ENCODE data around the gene SH3BP4.

The SH3BP4 gene

GRCh38 chr2:234966340-234966739 lies 14.5 kb downstream of the SH3BP4 start:
- no peaks in the 10 kb centered on the region for H3K36me3 ChIP-seq (ENCODE audit: control insufficient read depth, insufficient read depth, low read length)
- H3K4me3 ChIP-seq (ENCODE audit: insufficient read depth, low read depth, low read length, poor library complexity, severe bottlenecking): no peak overlapping the region
- no peaks in the 10 kb centered on the region for H3K4me1 ChIP-seq (ENCODE audit: control insufficient read depth, insufficient read depth, low read length, poor library complexity, severe bottlenecking)
- H3K27me3 ChIP-seq (replicated peaks; ENCODE audit: control insufficient read depth, insufficient read depth, low read length, poor library complexity, severe bottlenecking): no peaks in the 10 kb centered on the region
- H3K9me3 ChIP-seq (ENCODE audit: control insufficient read depth, low read length): no peaks in the 10 kb centered on the region
- H3K27ac ChIP-seq (ENCODE audit: insufficient read depth, low read length, poor library complexity, severe bottlenecking): no peak overlapping the region
- DNase-seq: no peak

- Histone ChIP-seq H3K27ac (ENCODE audit: insufficient read depth, low read length, poor library complexity, severe bottlenecking) (no peak overlapping the region), H3K9me3 (ENCODE audit: control insufficient read depth, low read length) (no peaks in the 10 kb centered on the region), H3K4me1 (ENCODE audit: control insufficient read depth, insufficient read depth, low read length, poor library complexity, severe bottlenecking) (no peaks in the 10 kb centered on the region), H3K36me3 (ENCODE audit: control insufficient read depth, insufficient read depth, low read length) (no peaks in the 10 kb centered on the region), H3K4me3 (ENCODE audit: insufficient read depth, low read depth, low read length, poor library complexity, severe bottlenecking) (no peak overlapping the region), H3K27me3 (replicated peaks; ENCODE audit: control insufficient read depth, insufficient read depth, low read length, poor library complexity, severe bottlenecking) (no peaks in the 10 kb centered on the region)
- DNase-seq: no peak
These were observed 15.5 kb downstream of the SH3BP4 start for GRCh38 chr2:234967201-234967869.

GRCh38 chr2:234967870-234968208 lies 16.0 kb downstream of the SH3BP4 start:
- no peak overlapping the region for H3K27ac ChIP-seq (ENCODE audit: insufficient read depth, low read length, poor library complexity, severe bottlenecking)
- H3K36me3 ChIP-seq (ENCODE audit: control insufficient read depth, insufficient read depth, low read length): no peaks in the 10 kb centered on the region
- no peaks in the 10 kb centered on the region for H3K9me3 ChIP-seq (ENCODE audit: control insufficient read depth, low read length)
- H3K27me3 ChIP-seq (replicated peaks; ENCODE audit: control insufficient read depth, insufficient read depth, low read length, poor library complexity, severe bottlenecking): no peaks in the 10 kb centered on the region
- H3K4me3 ChIP-seq (ENCODE audit: insufficient read depth, low read depth, low read length, poor library complexity, severe bottlenecking): no peak overlapping the region
- DNase-seq: no peak
- no peaks in the 10 kb centered on the region for H3K4me1 ChIP-seq (ENCODE audit: control insufficient read depth, insufficient read depth, low read length, poor library complexity, severe bottlenecking)

- Histone ChIP-seq H3K4me1 (ENCODE audit: control insufficient read depth, insufficient read depth, low read length, poor library complexity, severe bottlenecking) (no peaks in the 10 kb centered on the region), H3K4me3 (ENCODE audit: insufficient read depth, low read depth, low read length, poor library complexity, severe bottlenecking) (no peak overlapping the region), H3K36me3 (ENCODE audit: control insufficient read depth, insufficient read depth, low read length) (no peaks in the 10 kb centered on the region), H3K27me3 (replicated peaks; ENCODE audit: control insufficient read depth, insufficient read depth, low read length, poor library complexity, severe bottlenecking) (no peaks in the 10 kb centered on the region), H3K27ac (ENCODE audit: insufficient read depth, low read length, poor library complexity, severe bottlenecking) (no peak overlapping the region), H3K9me3 (ENCODE audit: control insufficient read depth, low read length) (no peaks in the 10 kb centered on the region)
- no peak for DNase-seq
These were observed 17.0 kb downstream of the SH3BP4 start for GRCh38 chr2:234968631-234969305.

- no peaks in the 10 kb centered on the region for H3K27me3 ChIP-seq (replicated peaks; ENCODE audit: control insufficient read depth, insufficient read depth, low read length, poor library complexity, severe bottlenecking)
- H3K4me1 ChIP-seq (ENCODE audit: control insufficient read depth, insufficient read depth, low read length, poor library complexity, severe bottlenecking): no peaks in the 10 kb centered on the region
- H3K36me3 ChIP-seq (ENCODE audit: control insufficient read depth, insufficient read depth, low read length): no peaks in the 10 kb centered on the region
- DNase-seq: no peak
- no peak overlapping the region for H3K27ac ChIP-seq (ENCODE audit: insufficient read depth, low read length, poor library complexity, severe bottlenecking)
- no peak overlapping the region for H3K4me3 ChIP-seq (ENCODE audit: insufficient read depth, low read depth, low read length, poor library complexity, severe bottlenecking)
- H3K9me3 ChIP-seq (ENCODE audit: control insufficient read depth, low read length): no peaks in the 10 kb centered on the region
These were observed 17.7 kb downstream of the SH3BP4 start for GRCh38 chr2:234969306-234970098.

GRCh38 chr2:234970099-234970440 lies 18.3 kb downstream of the SH3BP4 start:
- no peak overlapping the region for H3K27ac ChIP-seq (ENCODE audit: insufficient read depth, low read length, poor library complexity, severe bottlenecking)
- H3K9me3 ChIP-seq (ENCODE audit: control insufficient read depth, low read length): no peaks in the 10 kb centered on the region
- H3K4me1 ChIP-seq (ENCODE audit: control insufficient read depth, insufficient read depth, low read length, poor library complexity, severe bottlenecking): no peaks in the 10 kb centered on the region
- H3K36me3 ChIP-seq (ENCODE audit: control insufficient read depth, insufficient read depth, low read length): no peaks in the 10 kb centered on the region
- no peak overlapping the region for H3K4me3 ChIP-seq (ENCODE audit: insufficient read depth, low read depth, low read length, poor library complexity, severe bottlenecking)
- no peaks in the 10 kb centered on the region for H3K27me3 ChIP-seq (replicated peaks; ENCODE audit: control insufficient read depth, insufficient read depth, low read length, poor library complexity, severe bottlenecking)
- no peak for DNase-seq

GRCh38 chr2:234970477-234970882 lies 18.7 kb downstream of the SH3BP4 start:
- Histone ChIP-seq H3K4me1 (ENCODE audit: control insufficient read depth, insufficient read depth, low read length, poor library complexity, severe bottlenecking) (no peaks in the 10 kb centered on the region), H3K36me3 (ENCODE audit: control insufficient read depth, insufficient read depth, low read length) (no peaks in the 10 kb centered on the region), H3K27ac (ENCODE audit: insufficient read depth, low read length, poor library complexity, severe bottlenecking) (no peak overlapping the region), H3K27me3 (replicated peaks; ENCODE audit: control insufficient read depth, insufficient read depth, low read length, poor library complexity, severe bottlenecking) (no peaks in the 10 kb centered on the region), H3K9me3 (ENCODE audit: control insufficient read depth, low read length) (no peaks in the 10 kb centered on the region), H3K4me3 (ENCODE audit: insufficient read depth, low read depth, low read length, poor library complexity, severe bottlenecking) (no peak overlapping the region)
- DNase-seq: no peak

GRCh38 chr2:234971496-234971895 lies 19.7 kb downstream of the SH3BP4 start:
- H3K27me3 ChIP-seq (replicated peaks; ENCODE audit: control insufficient read depth, insufficient read depth, low read length, poor library complexity, severe bottlenecking): no peaks in the 10 kb centered on the region
- no peaks in the 10 kb centered on the region for H3K4me1 ChIP-seq (ENCODE audit: control insufficient read depth, insufficient read depth, low read length, poor library complexity, severe bottlenecking)
- no peak overlapping the region for H3K4me3 ChIP-seq (ENCODE audit: insufficient read depth, low read depth, low read length, poor library complexity, severe bottlenecking)
- DNase-seq: no peak
- no peaks in the 10 kb centered on the region for H3K9me3 ChIP-seq (ENCODE audit: control insufficient read depth, low read length)
- no peaks in the 10 kb centered on the region for H3K36me3 ChIP-seq (ENCODE audit: control insufficient read depth, insufficient read depth, low read length)
- no peak overlapping the region for H3K27ac ChIP-seq (ENCODE audit: insufficient read depth, low read length, poor library complexity, severe bottlenecking)

GRCh38 chr2:234973008-234973407 lies 21.2 kb downstream of the SH3BP4 start:
- Histone ChIP-seq H3K4me1 (ENCODE audit: control insufficient read depth, insufficient read depth, low read length, poor library complexity, severe bottlenecking) (no peaks in the 10 kb centered on the region), H3K9me3 (ENCODE audit: control insufficient read depth, low read length) (no peaks in the 10 kb centered on the region), H3K27ac (ENCODE audit: insufficient read depth, low read length, poor library complexity, severe bottlenecking) (no peak overlapping the region), H3K36me3 (ENCODE audit: control insufficient read depth, insufficient read depth, low read length) (no peaks in the 10 kb centered on the region), H3K27me3 (replicated peaks; ENCODE audit: control insufficient read depth, insufficient read depth, low read length, poor library complexity, severe bottlenecking) (no peaks in the 10 kb centered on the region), H3K4me3 (ENCODE audit: insufficient read depth, low read depth, low read length, poor library complexity, severe bottlenecking) (no peak overlapping the region)
- DNase-seq: no peak
